GM10266 (cell line): ENCODE results near the gene GAK.

ENCODE experiments used
- DNase-seq: peaks from one replicate; pipeline ENCODE4 v3.0.0; 2012; ENCODE audit errors: extremely low spot score
- TF ChIP-seq, protein P1 (sequence below): IDR thresholded peaks from 2 replicates; pipeline ENCODE4 v1.5.1; 2012; ENCODE audit warnings: mild to moderate bottlenecking, low read depth; ENCODE audit not compliant: control insufficient read depth, insufficient read depth; ENCODE audit errors: missing control alignments

Gene GAK

DNA sequence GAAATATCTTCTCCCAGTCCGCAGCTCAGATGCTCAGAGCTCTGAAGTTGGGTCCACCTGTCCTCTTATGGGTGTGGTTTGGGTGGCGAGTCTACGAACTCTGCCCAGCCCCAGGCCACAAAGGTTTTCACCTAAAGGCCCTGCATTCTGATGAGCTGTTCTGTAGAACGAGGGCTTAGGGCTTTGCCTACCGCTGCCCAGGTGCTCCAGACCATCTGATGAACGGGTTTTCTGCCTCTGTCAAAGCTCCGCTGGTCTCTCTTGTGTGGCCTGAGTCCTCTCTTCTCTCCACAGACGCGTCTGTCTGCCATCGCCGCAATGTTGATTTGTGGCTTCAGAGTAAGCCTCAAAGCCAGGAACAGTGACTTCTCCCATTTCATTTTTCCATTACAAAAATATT, 77.8 kb downstream of the GAK start:
- TF ChIP-seq, protein P1, sequence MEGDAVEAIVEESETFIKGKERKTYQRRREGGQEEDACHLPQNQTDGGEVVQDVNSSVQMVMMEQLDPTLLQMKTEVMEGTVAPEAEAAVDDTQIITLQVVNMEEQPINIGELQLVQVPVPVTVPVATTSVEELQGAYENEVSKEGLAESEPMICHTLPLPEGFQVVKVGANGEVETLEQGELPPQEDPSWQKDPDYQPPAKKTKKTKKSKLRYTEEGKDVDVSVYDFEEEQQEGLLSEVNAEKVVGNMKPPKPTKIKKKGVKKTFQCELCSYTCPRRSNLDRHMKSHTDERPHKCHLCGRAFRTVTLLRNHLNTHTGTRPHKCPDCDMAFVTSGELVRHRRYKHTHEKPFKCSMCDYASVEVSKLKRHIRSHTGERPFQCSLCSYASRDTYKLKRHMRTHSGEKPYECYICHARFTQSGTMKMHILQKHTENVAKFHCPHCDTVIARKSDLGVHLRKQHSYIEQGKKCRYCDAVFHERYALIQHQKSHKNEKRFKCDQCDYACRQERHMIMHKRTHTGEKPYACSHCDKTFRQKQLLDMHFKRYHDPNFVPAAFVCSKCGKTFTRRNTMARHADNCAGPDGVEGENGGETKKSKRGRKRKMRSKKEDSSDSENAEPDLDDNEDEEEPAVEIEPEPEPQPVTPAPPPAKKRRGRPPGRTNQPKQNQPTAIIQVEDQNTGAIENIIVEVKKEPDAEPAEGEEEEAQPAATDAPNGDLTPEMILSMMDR, result no peak
- DNase-seq, result no peak

DNA sequence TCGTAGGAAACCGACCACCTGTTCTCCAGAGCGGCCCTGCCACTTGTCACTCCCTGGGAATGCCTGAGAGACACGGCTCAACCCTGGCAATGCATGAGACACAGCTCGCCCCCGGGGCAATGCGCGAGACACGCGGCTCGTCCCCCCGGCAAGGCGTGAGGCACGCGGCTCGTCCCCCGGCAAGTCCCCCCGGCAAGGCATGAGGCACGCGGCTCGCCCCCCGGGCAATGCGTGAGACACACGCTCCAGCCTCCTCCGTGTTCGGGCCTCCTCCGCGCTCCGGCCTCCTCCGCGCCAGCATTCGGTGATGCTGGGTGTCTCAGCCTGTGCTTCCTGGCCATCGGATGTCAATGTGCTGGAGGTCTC, 78.7 kb downstream of the GAK start:
- TF ChIP-seq, protein P1, result no peak
- no peak for DNase-seq

DNA sequence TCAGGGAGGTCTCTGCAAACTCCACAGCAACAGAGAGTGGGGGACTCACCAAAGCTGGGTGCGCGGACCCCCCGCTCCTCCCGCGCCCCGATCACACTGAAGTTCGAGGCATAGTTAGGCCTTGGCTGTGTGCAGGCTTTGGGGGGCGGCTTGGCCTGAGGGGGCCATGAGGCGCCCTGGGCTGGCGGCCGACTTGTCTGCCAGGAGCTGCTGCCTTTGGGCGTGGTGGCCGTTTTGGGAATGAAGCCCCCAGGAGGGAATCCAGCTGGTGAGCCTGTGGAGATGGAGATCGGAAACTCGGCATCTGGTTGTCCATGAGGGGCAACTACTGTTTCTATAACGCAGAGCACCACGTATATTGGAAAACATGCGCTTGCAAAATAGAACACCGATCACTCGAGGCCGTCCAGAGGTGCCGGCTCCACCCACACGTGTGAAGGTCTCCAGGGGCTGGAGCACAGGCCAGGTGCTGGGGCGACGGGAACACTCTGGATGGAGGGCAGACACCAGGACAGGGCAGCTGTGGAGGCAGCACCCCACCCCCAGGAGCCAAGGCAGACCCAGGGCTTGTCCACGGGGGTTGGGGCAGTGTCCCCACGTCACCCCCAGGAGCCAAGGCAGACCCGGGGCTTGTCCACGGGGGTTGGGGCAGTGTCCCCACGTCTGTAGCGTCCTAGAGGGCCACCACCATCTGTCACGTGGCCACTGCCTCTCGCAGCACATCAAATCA, 80.2 kb downstream of the GAK start:
- DNase-seq, result no peak
- TF ChIP-seq, protein P1, result no peak

DNA sequence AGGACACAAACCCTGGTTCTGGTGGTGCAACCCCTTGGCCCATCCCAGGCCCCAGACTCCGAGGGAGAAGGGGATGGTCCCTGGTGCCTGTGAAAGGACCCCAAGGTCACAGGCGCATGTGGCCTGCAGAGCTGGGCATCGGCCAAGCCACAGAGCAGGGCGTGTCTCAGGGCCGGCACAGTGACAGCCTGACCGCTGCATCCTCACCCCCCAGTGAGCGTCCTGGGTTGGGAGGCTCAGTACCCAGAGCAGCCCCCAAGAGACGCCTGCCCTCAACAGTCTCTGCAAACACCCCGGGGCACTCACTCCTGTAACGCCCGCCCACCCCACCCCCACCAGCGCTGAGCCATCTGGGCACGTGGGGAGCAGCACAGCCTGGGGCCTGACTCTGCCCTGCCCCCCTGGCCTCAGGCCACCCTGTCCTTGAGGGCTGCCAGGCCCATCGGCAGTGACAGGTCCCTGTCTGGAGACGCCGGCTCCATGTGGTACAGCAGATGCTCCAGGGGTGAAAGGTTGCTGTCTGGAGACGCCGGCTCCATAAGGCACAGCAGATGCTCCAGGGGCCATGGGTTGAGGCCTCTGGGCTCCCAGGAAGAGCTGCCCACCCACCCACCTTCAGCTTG, 81.7 kb downstream of the GAK start:
- TF ChIP-seq, protein P1, result no peak
- no peak for DNase-seq

- TF ChIP-seq, protein P1, result no peak
- no peak for DNase-seq
These were observed 82.5 kb downstream of the GAK start for GRCh38 chr4:849478-850175.

DNA sequence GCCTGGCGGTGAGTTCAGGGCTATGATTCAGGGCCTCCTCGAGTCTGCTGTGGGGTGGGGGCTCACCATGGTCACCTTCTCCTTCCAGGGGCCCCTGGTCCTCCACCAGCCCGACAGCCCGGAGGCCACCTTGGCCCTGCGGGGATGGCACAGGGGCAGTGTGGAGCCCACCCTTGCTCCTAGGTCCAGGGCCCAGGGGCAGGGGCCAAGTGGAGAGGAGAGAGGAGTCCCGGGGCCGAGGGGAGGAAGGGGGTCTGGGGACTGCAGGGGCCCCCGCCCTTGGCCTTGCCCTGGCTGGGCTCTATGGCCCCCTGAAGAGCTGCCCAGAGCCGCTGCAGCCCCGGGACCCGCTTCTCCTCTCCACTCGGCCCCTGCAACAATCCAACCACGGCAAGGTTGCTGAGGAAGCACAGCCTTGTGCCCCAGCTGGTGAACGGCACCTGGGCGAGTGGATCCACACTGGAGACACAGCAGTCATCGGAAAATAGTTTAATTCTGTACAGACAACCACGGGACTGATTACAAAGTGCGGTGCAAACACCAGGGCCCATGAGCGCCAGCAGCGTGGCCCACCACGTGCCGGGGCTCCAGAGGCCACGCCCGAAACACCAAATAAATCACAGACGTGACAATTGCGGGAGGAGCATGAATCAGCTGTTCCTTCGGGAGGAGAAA, 83.2 kb downstream of the GAK start:
- no peak for DNase-seq
- TF ChIP-seq, protein P1, result no peak
